ENCODE data around the gene DCDC2B.

The DCDC2B gene

DNA sequence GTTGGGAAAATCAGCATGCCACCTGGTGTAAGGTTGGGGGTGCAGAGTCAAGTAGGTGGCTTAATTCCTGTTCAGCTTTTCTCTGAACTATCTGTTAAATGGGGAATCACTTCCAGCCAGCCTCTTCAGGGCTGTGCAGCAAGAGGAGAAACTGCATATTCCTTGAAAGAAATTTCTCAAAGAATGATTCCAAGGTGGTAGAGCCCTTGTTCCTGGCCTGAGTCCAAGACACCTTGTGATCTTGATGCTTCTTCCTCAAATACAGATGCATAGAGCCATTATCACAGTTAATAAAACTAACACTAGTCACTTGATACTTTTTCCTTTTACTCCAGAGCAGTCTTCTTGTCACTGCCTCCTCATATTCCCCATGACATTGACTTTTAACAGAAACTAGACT is 24.2 kb upstream of the DCDC2B start:
- no peak for TF ChIP-seq EZH2phosphoT487 (IDR thresholded peaks at IDR 0.05; ENCODE audit: borderline replicate concordance, low read length)
- TF ChIP-seq, protein P1, sequence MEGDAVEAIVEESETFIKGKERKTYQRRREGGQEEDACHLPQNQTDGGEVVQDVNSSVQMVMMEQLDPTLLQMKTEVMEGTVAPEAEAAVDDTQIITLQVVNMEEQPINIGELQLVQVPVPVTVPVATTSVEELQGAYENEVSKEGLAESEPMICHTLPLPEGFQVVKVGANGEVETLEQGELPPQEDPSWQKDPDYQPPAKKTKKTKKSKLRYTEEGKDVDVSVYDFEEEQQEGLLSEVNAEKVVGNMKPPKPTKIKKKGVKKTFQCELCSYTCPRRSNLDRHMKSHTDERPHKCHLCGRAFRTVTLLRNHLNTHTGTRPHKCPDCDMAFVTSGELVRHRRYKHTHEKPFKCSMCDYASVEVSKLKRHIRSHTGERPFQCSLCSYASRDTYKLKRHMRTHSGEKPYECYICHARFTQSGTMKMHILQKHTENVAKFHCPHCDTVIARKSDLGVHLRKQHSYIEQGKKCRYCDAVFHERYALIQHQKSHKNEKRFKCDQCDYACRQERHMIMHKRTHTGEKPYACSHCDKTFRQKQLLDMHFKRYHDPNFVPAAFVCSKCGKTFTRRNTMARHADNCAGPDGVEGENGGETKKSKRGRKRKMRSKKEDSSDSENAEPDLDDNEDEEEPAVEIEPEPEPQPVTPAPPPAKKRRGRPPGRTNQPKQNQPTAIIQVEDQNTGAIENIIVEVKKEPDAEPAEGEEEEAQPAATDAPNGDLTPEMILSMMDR (IDR thresholded peaks at IDR 0.05; ENCODE audit: low read depth, low read length, poor library complexity, severe bottlenecking): no peak
- H3K9me3 ChIP-seq (ENCODE audit: control insufficient read depth, insufficient read depth, low read length): no peaks in the 10 kb centered on the region
- peaks cover 3% of the 10 kb centered on the region; the same call in 1 of the 2 replicates for H4K20me1 ChIP-seq (ENCODE audit: control insufficient read depth, insufficient read depth, low read depth, low read length)
- H3K79me2 ChIP-seq (ENCODE audit: control insufficient read depth, low read length): peaks cover 71% of the 10 kb centered on the region
- peaks cover 84% of the 10 kb centered on the region for H3K36me3 ChIP-seq (ENCODE audit: control insufficient read depth, low read length)
- no peaks in the 10 kb centered on the region for H3K27me3 ChIP-seq (ENCODE audit: control insufficient read depth, low read length)
- H3K9me2 ChIP-seq (replicated peaks; ENCODE audit: control insufficient read depth, low read length): no peaks in the 10 kb centered on the region
- H3F3A ChIP-seq (ENCODE audit: control insufficient read depth, insufficient read depth): no peaks in the 10 kb centered on the region
- H3K4me1 ChIP-seq (ENCODE audit: control insufficient read depth, low read length): peaks cover 29% of the 10 kb centered on the region
- no peak overlapping the region for H3K4me3 ChIP-seq (ENCODE audit: low read length)
- no peak overlapping the region for H3K27ac ChIP-seq (ENCODE audit: low read depth, low read length)
- no peak overlapping the region; the same call in 1 of the 2 replicates for H3K4me2 ChIP-seq (ENCODE audit: low read length)

DNA sequence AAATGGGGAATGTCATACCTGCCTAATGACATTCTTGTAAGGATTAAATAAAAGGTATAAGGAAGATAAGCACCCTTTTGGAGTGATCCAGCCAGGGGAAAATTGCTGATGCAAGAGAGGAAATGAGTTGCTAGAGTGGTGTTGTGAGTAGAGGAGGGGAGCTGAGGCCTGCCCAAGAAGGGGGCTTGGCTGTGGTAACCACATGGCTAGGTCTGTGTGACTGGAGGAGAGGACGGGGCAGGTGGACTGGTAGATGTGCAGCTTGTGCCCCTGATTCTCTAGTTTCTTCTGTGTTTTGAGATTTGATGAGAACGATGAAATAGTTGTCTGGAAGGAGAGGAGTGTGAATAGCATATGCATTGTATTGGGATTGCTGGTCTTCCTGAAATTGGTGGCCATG is 22.8 kb upstream of the DCDC2B start:
- peaks cover 23% of the 10 kb centered on the region for H3K4me1 ChIP-seq (ENCODE audit: control insufficient read depth, low read length)
- no peak overlapping the region for H3K4me3 ChIP-seq (ENCODE audit: low read length)
- H3K79me2 ChIP-seq (ENCODE audit: control insufficient read depth, low read length): peaks cover 58% of the 10 kb centered on the region
- H3F3A ChIP-seq (ENCODE audit: control insufficient read depth, insufficient read depth): no peaks in the 10 kb centered on the region
- H3K9me2 ChIP-seq (replicated peaks; ENCODE audit: control insufficient read depth, low read length): no peaks in the 10 kb centered on the region
- no peaks in the 10 kb centered on the region for H3K27me3 ChIP-seq (ENCODE audit: control insufficient read depth, low read length)
- peaks cover 2% of the 10 kb centered on the region; the same call in 1 of the 2 replicates for H4K20me1 ChIP-seq (ENCODE audit: control insufficient read depth, insufficient read depth, low read depth, low read length)
- H3K36me3 ChIP-seq (ENCODE audit: control insufficient read depth, low read length): peaks cover 86% of the 10 kb centered on the region
- H3K9me3 ChIP-seq (ENCODE audit: control insufficient read depth, insufficient read depth, low read length): no peaks in the 10 kb centered on the region
- no peak overlapping the region for H3K4me2 ChIP-seq (ENCODE audit: low read length)
- TF ChIP-seq EZH2phosphoT487 (IDR thresholded peaks at IDR 0.05; ENCODE audit: borderline replicate concordance, low read length): no peak
- TF ChIP-seq, protein P1 (IDR thresholded peaks at IDR 0.05; ENCODE audit: low read depth, low read length, poor library complexity, severe bottlenecking): no peak
- peak overlapping the region; percentile 12 for H3K27ac ChIP-seq (ENCODE audit: low read depth, low read length)

DNA sequence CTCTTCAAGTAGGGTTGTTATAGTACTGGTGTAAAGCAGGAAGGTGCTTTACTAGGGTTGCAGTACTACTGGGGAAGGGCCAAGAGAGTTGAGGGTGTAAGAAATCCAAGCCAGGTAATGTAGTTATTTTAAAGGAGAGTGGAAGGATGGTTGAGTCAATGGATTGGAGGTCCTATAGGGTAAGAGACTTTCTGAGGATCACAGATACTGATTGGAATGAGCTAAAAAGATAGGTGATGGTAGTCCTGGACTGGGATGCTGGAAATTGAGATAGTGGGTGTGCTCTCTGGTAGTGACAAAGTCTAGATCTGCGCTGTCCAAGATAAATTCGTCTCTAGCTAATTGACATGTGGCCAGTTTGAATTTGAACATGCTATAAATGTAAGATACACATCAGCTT is 22.4 kb upstream of the DCDC2B start:
- H3F3A ChIP-seq (ENCODE audit: control insufficient read depth, insufficient read depth): no peaks in the 10 kb centered on the region

More for the DNA sequence above, 22.4 kb upstream of the DCDC2B start:
- H3K36me3 ChIP-seq (ENCODE audit: control insufficient read depth, low read length): peaks cover 86% of the 10 kb centered on the region
- H3K9me2 ChIP-seq (replicated peaks; ENCODE audit: control insufficient read depth, low read length): no peaks in the 10 kb centered on the region
- H4K20me1 ChIP-seq (ENCODE audit: control insufficient read depth, insufficient read depth, low read depth, low read length): no peaks in the 10 kb centered on the region
- no peak overlapping the region for H3K4me2 ChIP-seq (ENCODE audit: low read length)
- H3K27me3 ChIP-seq (ENCODE audit: control insufficient read depth, low read length): no peaks in the 10 kb centered on the region
- H3K27ac ChIP-seq (ENCODE audit: low read depth, low read length): peak overlapping the region; percentile 12
- H3K79me2 ChIP-seq (ENCODE audit: control insufficient read depth, low read length): peaks cover 54% of the 10 kb centered on the region
- H3K4me3 ChIP-seq (ENCODE audit: low read length): no peak overlapping the region
- H3K9me3 ChIP-seq (ENCODE audit: control insufficient read depth, insufficient read depth, low read length): no peaks in the 10 kb centered on the region
- peaks cover 19% of the 10 kb centered on the region for H3K4me1 ChIP-seq (ENCODE audit: control insufficient read depth, low read length)
- TF ChIP-seq, protein P1 (IDR thresholded peaks at IDR 0.05; ENCODE audit: low read depth, low read length, poor library complexity, severe bottlenecking): no peak
- no peak for TF ChIP-seq EZH2phosphoT487 (IDR thresholded peaks at IDR 0.05; ENCODE audit: borderline replicate concordance, low read length)
